Left ventricle myocardium inferior (tissue), 1 donor: ENCODE results near the gene ISLR. TPM values are rescaled to one million over a fixed set of nuclear protein-coding genes. Genes with fewer than 3 reads are reported as not detected.
A peak's percentile ranks its signal among the peaks of the same experiment; 100 is the strongest.
"Not testable (repeated sequence)": the region's sequence is repeated elsewhere in the genome, so short reads cannot be mapped to it uniquely, and the experiment has no call there.

Experiments
- DNase-seq: peaks from one replicate; pipeline ENCODE4 v3.0.0-alpha.2; 2020
- H3K27ac ChIP-seq: fragments of 200-600 bp; replicated peaks from 2 replicates; pipeline ENCODE4 v1.8.0; 2021
- H3K27me3 ChIP-seq: fragments of 200-600 bp; 2 replicates; pipeline ENCODE4 v1.8.0; 2021; ENCODE audit warnings: low read depth
- H3K36me3 ChIP-seq: fragments of 200-600 bp; 2 replicates; pipeline ENCODE4 v1.8.0; 2021
- H3K4me1 ChIP-seq: fragments of 200-600 bp; 2 replicates; pipeline ENCODE4 v1.8.0; 2021
- H3K4me3 ChIP-seq: fragments of 200-600 bp; 2 replicates; pipeline ENCODE4 v1.8.0; 2021; ENCODE audit warnings: mild to moderate bottlenecking, moderate library complexity
- H3K9me3 ChIP-seq: fragments of 200-600 bp; replicated peaks from 2 replicates; pipeline ENCODE4 v1.8.0; 2021
- intact Hi-C: fragments of 100-400 bp; cut with micrococcal nuclease; formaldehyde crosslinking; loops from one replicate; pipeline ENCODE4 v1.11.0; 2022
- total RNA-seq: library from RNA; stranded (reverse); fragmentation: NEBNext Ultra II Directional; extraction: Animal tissue kit (Norgen Biotek cat#: 25700); gene quantifications from one replicate; pipeline ENCODE4 v1.2.1, GENCODE V29; 2021
- TF ChIP-seq, protein P1 (sequence below): fragments of 200-600 bp; IDR thresholded peaks from 2 replicates; pipeline ENCODE4 v1.8.0; 2021; ENCODE audit warnings: antibody characterized with exemption, mild to moderate bottlenecking, borderline replicate concordance
- donor health status: DM: no; HTN: yes; CAD: no; lungs with severe emphysema.

ISLR gene
- total RNA-seq, 1 donor from 2014 or later: 12.7 TPM

GRCh38 chr15:74155766-74156417 is 17.6 kb upstream of the ISLR start:
- peak overlapping the region; percentile 69 for H3K27ac ChIP-seq
- H3K4me3 ChIP-seq: no peak overlapping the region
- no peaks in the 10 kb centered on the region for H3K36me3 ChIP-seq
- intact Hi-C loops: no loop called here
- no peaks in the 10 kb centered on the region for H3K9me3 ChIP-seq
- DNase-seq: no peak
- no peaks in the 10 kb centered on the region for H3K27me3 ChIP-seq
- H3K4me1 ChIP-seq: peaks cover 45% of the 10 kb centered on the region
- TF ChIP-seq, protein P1, sequence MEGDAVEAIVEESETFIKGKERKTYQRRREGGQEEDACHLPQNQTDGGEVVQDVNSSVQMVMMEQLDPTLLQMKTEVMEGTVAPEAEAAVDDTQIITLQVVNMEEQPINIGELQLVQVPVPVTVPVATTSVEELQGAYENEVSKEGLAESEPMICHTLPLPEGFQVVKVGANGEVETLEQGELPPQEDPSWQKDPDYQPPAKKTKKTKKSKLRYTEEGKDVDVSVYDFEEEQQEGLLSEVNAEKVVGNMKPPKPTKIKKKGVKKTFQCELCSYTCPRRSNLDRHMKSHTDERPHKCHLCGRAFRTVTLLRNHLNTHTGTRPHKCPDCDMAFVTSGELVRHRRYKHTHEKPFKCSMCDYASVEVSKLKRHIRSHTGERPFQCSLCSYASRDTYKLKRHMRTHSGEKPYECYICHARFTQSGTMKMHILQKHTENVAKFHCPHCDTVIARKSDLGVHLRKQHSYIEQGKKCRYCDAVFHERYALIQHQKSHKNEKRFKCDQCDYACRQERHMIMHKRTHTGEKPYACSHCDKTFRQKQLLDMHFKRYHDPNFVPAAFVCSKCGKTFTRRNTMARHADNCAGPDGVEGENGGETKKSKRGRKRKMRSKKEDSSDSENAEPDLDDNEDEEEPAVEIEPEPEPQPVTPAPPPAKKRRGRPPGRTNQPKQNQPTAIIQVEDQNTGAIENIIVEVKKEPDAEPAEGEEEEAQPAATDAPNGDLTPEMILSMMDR: no peak

DNA sequence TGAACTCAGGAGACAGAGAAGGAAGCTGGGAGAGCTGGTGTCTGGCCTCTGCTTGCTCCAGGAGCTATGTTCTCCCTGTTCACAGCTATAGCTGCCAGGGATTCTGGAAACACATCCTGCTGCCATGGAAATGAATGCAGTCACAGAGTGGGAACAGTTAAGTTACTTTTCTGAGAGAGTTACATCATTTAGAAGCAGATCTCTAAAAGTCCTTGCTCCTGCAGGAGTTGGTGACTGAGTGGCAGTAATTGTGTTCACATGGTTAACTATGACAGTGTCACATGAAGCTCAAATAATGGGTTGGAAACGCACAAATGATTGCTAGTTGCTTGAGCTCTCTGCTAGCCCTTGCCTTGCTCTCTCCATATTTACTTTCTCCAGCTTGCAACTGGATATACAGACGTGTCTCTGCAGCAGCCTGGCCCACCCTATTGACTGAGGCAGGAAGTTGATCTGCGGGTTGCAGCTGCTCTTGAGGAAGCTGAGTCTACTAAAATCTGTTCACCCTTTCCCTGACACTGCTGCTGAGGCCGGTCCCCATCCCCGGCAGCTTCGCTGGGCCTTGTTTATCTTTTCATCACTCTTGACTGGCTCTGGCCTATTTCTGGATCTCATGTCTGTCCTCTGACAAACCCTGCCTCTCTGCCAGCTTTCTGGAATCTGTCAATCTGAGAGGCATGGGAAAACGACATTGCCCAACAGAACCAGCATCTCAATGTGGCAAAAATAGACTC is 16.7 kb upstream of the ISLR start:
- H3K27me3 ChIP-seq: no peaks in the 10 kb centered on the region
- TF ChIP-seq, protein P1: no peak
- no peak overlapping the region for H3K4me3 ChIP-seq
- intact Hi-C loops: no loop called here
- no peaks in the 10 kb centered on the region for H3K9me3 ChIP-seq
- H3K36me3 ChIP-seq: no peaks in the 10 kb centered on the region
- peak overlapping the region; percentile 69 for H3K27ac ChIP-seq
- no peak for DNase-seq
- H3K4me1 ChIP-seq: peaks cover 45% of the 10 kb centered on the region

DNA sequence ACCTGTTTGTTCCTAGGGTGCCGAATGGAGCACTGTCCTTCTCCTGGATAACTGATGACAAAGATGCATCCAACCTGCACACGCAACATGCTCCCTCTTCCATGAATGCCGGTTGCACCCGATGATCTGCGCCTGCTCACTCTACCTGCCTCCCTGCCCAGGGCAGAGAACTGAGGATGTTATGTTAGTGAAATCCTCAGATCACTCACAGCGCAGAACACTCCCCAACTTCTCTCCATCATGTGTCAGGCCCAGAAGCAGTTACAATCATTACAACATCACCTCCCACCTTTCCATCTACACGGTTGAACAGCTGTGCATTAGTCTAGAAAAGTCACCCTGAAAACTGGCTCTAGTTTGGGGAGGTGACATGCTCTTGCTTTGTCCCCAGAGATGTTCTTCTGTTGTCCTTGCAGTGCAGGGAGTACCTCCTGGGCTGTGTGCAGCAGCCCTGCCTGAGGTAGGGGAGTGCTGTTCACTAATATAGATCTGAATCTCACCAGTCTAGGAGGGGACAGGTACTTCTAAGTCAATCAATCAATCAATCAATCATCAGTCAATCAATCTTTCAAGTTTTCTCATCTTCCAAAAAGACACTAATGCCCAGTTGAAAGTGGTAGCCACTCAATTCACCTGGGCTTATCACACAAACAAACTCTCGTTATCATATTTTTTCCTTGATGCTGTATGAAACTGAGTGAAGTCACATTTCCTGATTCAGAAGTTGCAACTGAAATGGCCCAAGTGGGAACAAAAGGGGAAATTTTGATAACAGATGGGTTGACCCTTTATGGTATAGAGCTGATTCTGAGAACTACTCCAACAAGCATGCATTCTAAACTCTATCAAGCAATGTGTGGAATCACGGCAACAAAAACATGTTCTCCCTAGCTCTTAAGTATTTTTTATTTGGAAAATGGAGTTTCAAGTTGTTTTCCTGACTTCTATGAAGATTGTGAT is 15.4 kb upstream of the ISLR start:
- Histone ChIP-seq H3K4me1 (peaks cover 45% of the 10 kb centered on the region), H3K9me3 (no peaks in the 10 kb centered on the region), H3K4me3 (no peak overlapping the region), H3K36me3 (no peaks in the 10 kb centered on the region), H3K27ac (peak overlapping the region; percentile 69), H3K27me3 (no peaks in the 10 kb centered on the region)
- TF ChIP-seq, protein P1: no peak
- DNase-seq: no peak
- intact Hi-C loops: no loop called here

DNA sequence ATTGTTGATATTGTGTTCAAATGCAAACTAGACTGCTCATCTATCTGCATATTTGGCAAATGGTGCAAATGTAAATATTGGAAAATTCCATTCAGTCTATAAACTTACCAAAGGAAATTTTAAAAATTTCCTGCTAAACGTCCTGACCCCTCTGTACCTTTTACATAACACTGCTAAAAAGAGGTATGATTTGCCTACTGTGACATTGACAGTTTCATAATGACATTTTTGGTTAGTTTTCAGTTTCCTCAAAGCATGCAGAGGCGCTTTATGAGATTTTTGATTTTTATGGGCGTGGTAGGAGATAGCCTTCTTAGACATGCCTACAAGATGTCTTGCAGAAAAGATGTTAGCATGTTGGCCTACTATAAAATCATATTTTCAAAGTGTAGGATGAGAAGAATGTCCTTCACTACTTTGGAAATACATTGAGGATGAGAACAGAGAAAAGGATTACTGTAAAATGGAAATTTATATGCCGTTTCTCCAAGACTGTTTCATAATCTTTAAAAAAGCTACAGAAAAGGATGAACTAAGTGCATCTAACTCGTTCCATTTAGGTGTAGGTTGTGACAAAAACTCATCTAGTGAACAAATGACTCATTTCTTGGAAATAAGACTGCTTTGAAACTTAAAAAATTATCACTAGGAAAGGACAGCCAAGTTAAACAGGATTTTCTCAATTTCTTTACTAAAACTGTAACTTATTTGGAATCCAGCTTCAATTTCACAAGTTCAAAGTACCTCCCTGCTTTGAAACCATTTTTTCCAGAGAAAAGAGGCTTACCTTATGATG is 14.5 kb upstream of the ISLR start:
- peaks cover 45% of the 10 kb centered on the region for H3K4me1 ChIP-seq
- TF ChIP-seq, protein P1: no peak
- intact Hi-C loops: no loop called here
- H3K9me3 ChIP-seq: no peaks in the 10 kb centered on the region
- H3K4me3 ChIP-seq: no peak overlapping the region
- peak overlapping the region; percentile 11 for H3K27ac ChIP-seq
- H3K36me3 ChIP-seq: no peaks in the 10 kb centered on the region
- no peaks in the 10 kb centered on the region for H3K27me3 ChIP-seq
- no peak for DNase-seq

DNA sequence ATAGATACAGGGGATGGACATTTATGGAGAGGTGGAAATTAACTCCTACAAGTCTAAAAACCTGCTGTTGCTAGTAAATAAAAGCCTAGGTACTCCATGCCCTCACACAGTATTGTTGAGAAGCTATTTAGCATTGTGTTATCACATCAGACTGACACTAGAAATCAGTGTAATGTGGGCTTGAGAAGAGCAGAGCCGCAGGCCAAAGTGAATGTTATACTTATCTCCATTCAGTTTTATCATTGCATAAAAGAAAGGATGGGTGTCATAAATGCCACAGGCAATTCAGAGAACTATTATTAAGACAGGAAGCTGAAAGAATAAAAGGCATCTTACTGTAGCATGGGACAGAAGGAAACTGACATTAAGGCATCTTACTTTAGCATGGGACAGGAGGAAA is 13.7 kb upstream of the ISLR start:
- no peaks in the 10 kb centered on the region for H3K27me3 ChIP-seq
- DNase-seq: no peak
- no peak overlapping the region for H3K4me3 ChIP-seq
- TF ChIP-seq, protein P1: no peak
- no peaks in the 10 kb centered on the region for H3K36me3 ChIP-seq
- intact Hi-C loops: no loop called here
- H3K4me1 ChIP-seq: peaks cover 45% of the 10 kb centered on the region
- H3K9me3 ChIP-seq: no peaks in the 10 kb centered on the region
- H3K27ac ChIP-seq: peak overlapping the region; percentile 11

GRCh38 chr15:74160390-74160789 is 13.1 kb upstream of the ISLR start:
- H3K27ac ChIP-seq, H3K9me3 ChIP-seq, H3K27me3 ChIP-seq, H3K4me3 ChIP-seq, DNase-seq, H3K36me3 ChIP-seq, intact Hi-C loops: not testable (repeated sequence)
- H3K4me1 ChIP-seq: peaks cover 45% of the 10 kb centered on the region

- H3K27ac ChIP-seq: not testable (repeated sequence)
Measured at GRCh38 chr15:74162195-74162536, 11.3 kb upstream of the ISLR start.

More at GRCh38 chr15:74162195-74162536, 11.3 kb upstream of the ISLR start:
- H3K4me3 ChIP-seq, H3K36me3 ChIP-seq, H3K9me3 ChIP-seq, H3K27me3 ChIP-seq, intact Hi-C loops, DNase-seq: not testable (repeated sequence)
- peaks cover 29% of the 10 kb centered on the region for H3K4me1 ChIP-seq
